ENCODE measurements around the gene DALRD3.

The DALRD3 gene, protein sequence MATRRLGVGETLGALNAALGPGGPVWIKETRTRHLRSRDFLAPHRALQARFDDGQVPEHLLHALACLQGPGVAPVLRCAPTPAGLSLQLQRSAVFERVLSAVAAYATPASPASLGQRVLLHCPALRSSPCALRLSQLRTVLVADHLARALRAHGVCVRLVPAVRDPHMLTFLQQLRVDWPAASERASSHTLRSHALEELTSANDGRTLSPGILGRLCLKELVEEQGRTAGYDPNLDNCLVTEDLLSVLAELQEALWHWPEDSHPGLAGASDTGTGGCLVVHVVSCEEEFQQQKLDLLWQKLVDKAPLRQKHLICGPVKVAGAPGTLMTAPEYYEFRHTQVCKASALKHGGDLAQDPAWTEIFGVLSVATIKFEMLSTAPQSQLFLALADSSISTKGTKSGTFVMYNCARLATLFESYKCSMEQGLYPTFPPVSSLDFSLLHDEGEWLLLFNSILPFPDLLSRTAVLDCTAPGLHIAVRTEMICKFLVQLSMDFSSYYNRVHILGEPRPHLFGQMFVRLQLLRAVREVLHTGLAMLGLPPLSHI

DNA sequence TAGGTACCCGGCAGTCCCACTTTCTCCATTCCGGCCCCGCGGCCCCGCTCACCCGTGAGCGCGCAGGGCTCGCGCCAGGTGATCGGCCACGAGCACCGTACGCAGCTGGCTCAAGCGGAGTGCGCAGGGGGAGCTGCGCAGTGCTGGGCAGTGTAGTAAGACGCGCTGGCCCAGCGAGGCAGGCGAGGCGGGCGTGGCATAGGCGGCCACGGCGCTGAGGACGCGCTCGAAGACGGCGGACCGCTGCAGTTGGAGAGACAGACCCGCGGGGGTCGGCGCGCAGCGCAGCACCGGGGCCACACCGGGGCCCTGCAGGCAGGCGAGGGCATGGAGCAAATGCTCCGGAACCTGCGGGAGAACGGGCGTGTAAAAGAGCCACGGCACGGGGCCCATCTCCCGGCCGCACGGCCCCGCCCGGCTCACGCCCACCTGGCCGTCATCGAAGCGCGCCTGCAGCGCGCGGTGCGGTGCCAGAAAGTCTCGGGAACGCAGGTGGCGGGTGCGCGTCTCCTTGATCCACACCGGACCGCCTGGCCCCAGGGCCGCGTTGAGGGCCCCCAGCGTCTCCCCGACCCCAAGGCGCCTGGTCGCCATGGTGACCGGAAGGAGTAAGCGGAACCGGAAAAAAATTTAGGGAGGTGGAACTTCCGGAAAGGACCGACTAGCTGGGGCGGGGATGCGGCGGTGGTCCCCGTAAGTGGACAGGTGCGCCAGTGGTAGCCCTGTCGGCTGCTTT lies at the start of gene DALRD3:
Gene DALRD3, minus strand, starts transcription at position 610 of the 736 bp plus-strand sequence. Its CDS starts 16 bp downstream, at position 594.
- peaks cover 0 to 43% of the 10 kb centered on the region in 2 experiments; a peak in 1 of 3 replicates for H3K36me3 ChIP-seq (ENCODE audit: control insufficient read depth in 2 of 2, insufficient read depth in 1 of 2, low read length in 2 of 2)
- POLR2A ChIA-PET, result interaction anchor here (0.6 to 10.4 kb wide), 9 partner anchors 11 to 301 kb away, joined by 3 to 141 read pairs (median 5); partner anchors contain the start of genes IMPDH2, IP6K2, P4HTM and QRICH1
- peak within 1 kb of the TSS; percentile 80 for H3K4me3 ChIP-seq (ENCODE audit: low read depth, low read length)
- H3K27ac ChIP-seq (ENCODE audit: extremely low read depth, low read depth, low read length), result peak within 1 kb of the TSS; percentile 47; the same call in 1 of the 2 replicates
- CTCF ChIA-PET, result interaction anchor here (0.6 to 1.5 kb wide), 5 partner anchors 18 to 459 kb away, joined by 3 to 8 read pairs (median 3); no protein-coding TSS in a partner anchor
- H3K9me3 ChIP-seq (ENCODE audit: control insufficient read depth, insufficient read depth, low read depth, low read length), result no peaks in the 10 kb centered on the region
- no peaks in the 10 kb centered on the region for H3K4me1 ChIP-seq (ENCODE audit: control insufficient read depth, insufficient read depth, low read length)
- TF ChIP-seq TSHZ1 (tag by site-specific recombination; IDR thresholded peaks at IDR 0.05; ENCODE audit: borderline replicate concordance) (no peak), ZNF362 (tag by site-specific recombination; IDR thresholded peaks at IDR 0.05) (peak; percentile 95), KLF8 (tag by site-specific recombination; IDR thresholded peaks at IDR 0.05) (peak; percentile 81; the same call in 1 of the 2 replicates), BCL11A (tag by site-specific recombination; IDR thresholded peaks at IDR 0.05; ENCODE audit: low read depth) (no peak), GLIS1 (tag by site-specific recombination; IDR thresholded peaks at IDR 0.05) (peak; percentile 71), YY1 (tag by site-specific recombination; IDR thresholded peaks at IDR 0.05) (0 out of 2 replicates have a peak, but pooled peaks have one; percentile 49), ZNF423 (tag by site-specific recombination; IDR thresholded peaks at IDR 0.05) (peak; percentile 55; the same call in 1 of the 2 replicates), ZNF354C (tag by site-specific recombination; IDR thresholded peaks at IDR 0.05; ENCODE audit: borderline replicate concordance, low read depth) (no peak), ZNF2 (tag by site-specific recombination; IDR thresholded peaks at IDR 0.05) (no peak; the same call in 1 of the 2 replicates), ZNF302 (tag by site-specific recombination; IDR thresholded peaks at IDR 0.05; ENCODE audit: low read depth) (no peak), ZNF530 (tag by site-specific recombination; IDR thresholded peaks at IDR 0.05; ENCODE audit: low read depth) (no peak), ZNF214 (tag by site-specific recombination; IDR thresholded peaks at IDR 0.05; ENCODE audit: borderline replicate concordance) (no peak), SALL2 (tag by site-specific recombination; IDR thresholded peaks at IDR 0.05; ENCODE audit: borderline replicate concordance) (no peak), ZNF560 (tag by site-specific recombination; IDR thresholded peaks at IDR 0.05; ENCODE audit: borderline replicate concordance) (no peak), GLIS2 (tag by site-specific recombination; IDR thresholded peaks at IDR 0.05) (peak; percentile 97), ZBTB21 (tag by site-specific recombination; IDR thresholded peaks at IDR 0.05) (no peak)
- TF ChIP-seq, protein P1, sequence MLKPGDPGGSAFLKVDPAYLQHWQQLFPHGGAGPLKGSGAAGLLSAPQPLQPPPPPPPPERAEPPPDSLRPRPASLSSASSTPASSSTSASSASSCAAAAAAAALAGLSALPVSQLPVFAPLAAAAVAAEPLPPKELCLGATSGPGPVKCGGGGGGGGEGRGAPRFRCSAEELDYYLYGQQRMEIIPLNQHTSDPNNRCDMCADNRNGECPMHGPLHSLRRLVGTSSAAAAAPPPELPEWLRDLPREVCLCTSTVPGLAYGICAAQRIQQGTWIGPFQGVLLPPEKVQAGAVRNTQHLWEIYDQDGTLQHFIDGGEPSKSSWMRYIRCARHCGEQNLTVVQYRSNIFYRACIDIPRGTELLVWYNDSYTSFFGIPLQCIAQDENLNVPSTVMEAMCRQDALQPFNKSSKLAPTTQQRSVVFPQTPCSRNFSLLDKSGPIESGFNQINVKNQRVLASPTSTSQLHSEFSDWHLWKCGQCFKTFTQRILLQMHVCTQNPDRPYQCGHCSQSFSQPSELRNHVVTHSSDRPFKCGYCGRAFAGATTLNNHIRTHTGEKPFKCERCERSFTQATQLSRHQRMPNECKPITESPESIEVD (tag by site-specific recombination; IDR thresholded peaks at IDR 0.05), result no peak
- TF ChIP-seq, protein P2, sequence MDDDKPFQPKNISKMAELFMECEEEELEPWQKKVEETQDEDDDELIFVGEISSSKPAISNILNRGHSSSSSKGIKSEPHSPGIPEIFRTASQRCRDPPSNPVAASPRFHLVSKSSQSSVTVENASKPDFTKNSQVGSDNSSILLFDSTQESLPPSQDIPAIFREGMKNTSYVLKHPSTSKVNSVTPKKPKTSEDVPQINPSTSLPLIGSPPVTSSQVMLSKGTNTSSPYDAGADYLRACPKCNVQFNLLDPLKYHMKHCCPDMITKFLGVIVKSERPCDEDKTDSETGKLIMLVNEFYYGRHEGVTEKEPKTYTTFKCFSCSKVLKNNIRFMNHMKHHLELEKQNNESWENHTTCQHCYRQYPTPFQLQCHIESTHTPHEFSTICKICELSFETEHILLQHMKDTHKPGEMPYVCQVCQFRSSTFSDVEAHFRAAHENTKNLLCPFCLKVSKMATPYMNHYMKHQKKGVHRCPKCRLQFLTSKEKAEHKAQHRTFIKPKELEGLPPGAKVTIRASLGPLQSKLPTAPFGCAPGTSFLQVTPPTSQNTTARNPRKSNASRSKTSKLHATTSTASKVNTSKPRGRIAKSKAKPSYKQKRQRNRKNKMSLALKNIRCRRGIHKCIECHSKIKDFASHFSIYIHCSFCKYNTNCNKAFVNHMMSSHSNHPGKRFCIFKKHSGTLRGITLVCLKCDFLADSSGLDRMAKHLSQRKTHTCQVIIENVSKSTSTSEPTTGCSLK (tag by site-specific recombination; IDR thresholded peaks at IDR 0.05), result no peak
- TF ChIP-seq, protein P3, sequence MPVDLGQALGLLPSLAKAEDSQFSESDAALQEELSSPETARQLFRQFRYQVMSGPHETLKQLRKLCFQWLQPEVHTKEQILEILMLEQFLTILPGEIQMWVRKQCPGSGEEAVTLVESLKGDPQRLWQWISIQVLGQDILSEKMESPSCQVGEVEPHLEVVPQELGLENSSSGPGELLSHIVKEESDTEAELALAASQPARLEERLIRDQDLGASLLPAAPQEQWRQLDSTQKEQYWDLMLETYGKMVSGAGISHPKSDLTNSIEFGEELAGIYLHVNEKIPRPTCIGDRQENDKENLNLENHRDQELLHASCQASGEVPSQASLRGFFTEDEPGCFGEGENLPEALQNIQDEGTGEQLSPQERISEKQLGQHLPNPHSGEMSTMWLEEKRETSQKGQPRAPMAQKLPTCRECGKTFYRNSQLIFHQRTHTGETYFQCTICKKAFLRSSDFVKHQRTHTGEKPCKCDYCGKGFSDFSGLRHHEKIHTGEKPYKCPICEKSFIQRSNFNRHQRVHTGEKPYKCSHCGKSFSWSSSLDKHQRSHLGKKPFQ (tag by site-specific recombination; IDR thresholded peaks at IDR 0.05), result no peak

Measured in HEK293 (cell line).